ENCODE data around the gene CPNE4.
"Not testable (repeated sequence)": the region's sequence is repeated elsewhere in the genome, so short reads cannot be mapped to it uniquely, and the experiment has no call there.

The CPNE4 gene

DNA sequence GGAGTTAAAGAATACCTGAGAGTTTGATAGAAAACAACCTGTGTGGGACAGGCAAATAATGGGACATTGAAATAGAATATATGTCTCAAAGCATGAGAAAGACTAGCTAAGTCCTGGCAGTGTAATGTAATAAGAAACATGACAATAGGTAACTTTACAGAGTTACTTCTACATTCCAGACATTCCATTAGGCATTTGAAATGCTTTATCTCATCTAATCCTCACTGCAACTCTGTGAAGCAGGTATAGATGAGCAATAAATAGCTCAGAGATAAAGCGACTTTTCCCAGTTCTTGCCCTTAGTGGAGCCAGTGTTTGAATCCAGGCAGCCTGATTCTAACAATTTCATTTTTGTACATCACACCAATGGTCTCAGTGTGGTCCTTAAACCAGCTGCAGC, 76.8 kb downstream of the CPNE4 start:
- no peak for DNase-seq

GRCh38 chr3:131957511-131957910, 77.3 kb downstream of the CPNE4 start:
- peak; percentile 28 for DNase-seq

DNA sequence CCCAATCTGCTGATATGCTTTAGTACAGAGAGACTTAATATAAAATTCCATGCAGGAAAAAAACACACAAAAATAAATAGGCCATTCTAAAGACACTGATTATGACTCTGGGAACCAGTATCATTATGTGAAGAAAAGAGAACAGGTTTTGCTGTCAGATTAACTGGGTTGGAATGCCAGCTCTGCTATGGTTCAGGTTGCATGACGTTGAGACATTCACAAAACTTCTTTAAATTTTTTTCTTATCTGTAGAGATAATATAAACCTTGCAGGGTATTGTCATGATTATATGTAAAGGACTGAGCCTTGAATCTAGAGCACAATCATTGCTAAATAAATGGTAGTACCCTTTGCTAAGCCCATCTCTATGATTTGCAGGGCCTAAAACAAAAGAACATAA, 86.0 kb downstream of the CPNE4 start:
- no peak for DNase-seq

DNA sequence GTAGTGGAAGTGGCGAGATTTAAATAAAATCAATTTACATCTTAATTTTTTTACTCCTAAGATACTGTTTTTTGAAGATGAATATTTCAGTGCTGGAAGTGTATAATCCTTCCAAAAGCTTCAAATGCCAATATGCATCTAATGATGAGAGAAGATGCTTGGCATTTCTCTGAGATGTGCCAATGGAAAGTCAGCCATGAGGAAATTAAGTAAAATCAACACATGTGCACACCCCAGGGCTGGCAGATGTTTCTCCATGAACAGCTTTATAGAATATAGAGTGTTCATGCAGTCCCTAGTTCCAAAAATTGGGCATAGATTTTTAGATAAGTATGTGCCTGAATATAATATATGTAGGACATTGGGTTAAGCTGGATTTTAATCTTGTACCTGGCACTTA, 90.1 kb downstream of the CPNE4 start:
- no peak for DNase-seq

GRCh38 chr3:131933665-131934064, 101.1 kb downstream of the CPNE4 start:
- DNase-seq, result no peak

DNA sequence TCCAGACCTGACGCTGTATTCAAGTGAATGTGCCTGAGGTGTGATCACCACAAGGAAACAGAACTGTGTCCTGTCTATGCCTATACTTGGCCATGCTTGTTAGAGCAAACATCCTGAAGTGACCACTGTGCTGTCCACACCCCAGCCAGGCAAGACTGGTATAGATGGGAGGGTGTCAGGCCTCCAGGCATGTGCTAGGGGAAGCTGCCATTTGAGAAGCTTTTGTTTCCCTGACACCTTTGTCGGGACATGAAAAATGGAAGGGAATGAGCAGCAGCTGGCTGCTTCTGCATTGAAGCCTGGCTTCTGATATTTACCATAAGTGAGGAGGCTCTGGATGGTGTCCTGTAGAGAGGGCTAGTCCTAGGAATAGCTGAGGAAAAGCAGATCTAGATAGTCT, 106.2 kb downstream of the CPNE4 start:
- DNase-seq, result no peak

DNA sequence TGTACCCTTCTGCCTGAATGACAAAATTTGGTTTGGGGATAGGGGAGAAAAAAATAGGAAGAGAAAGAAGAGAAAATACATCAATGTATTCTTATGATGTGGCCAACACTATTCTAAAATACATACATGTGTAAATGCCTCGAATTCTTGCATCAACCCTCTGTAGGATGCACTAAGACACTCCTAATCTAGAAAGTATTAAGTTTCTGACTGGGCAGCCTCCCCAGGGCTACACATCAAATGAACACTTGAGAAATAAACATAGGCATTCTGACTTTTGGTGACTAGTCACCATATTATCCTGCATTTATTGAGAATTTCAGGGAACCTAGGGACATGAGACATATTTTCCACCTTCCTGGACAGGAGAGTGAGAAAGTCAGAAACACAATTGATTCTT, 109.2 kb downstream of the CPNE4 start:
- DNase-seq, result peak; percentile 63

- peak; percentile 56 for DNase-seq
Observed at GRCh38 chr3:131922356-131922755, 112.5 kb downstream of the CPNE4 start.

- peak; percentile 31 for DNase-seq
Observed at GRCh38 chr3:131917006-131917405, 117.8 kb downstream of the CPNE4 start.

DNA sequence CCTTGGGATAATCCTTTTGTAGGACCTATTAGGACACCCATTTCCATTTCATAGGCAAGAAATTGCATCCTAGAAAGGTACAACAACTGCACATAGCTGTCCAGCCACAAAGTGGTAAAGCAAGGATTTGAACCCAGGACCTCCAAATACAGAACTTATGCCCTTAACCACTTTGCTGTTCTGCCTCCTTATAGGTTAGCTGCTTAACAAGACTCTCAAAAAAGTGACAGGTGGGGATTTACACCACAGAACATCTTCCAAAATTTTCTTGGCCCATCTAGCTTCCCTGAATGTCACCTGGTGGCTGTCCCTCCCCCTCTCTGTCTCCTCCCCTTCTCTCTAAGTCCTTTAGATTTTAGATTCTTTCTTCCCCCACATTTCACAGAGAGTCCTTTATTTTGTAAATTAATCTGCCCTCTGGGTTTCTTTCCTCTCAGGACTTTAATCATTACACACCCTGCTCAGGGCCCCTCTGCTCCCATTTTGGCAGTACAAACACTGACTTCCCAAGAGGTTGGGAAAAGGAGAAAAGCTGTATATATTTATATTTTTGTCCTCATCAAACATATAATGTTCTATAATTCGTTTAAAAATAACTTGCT, 120.6 kb downstream of the CPNE4 start:
- DNase-seq, result no peak

GRCh38 chr3:131912255-131912654, 122.6 kb downstream of the CPNE4 start:
- no peak for DNase-seq

GRCh38 chr3:131907796-131908195, 127.0 kb downstream of the CPNE4 start:
- no peak for DNase-seq

- DNase-seq, result peak; percentile 98
Observed at GRCh38 chr3:131903988-131904415, 130.8 kb downstream of the CPNE4 start.

DNA sequence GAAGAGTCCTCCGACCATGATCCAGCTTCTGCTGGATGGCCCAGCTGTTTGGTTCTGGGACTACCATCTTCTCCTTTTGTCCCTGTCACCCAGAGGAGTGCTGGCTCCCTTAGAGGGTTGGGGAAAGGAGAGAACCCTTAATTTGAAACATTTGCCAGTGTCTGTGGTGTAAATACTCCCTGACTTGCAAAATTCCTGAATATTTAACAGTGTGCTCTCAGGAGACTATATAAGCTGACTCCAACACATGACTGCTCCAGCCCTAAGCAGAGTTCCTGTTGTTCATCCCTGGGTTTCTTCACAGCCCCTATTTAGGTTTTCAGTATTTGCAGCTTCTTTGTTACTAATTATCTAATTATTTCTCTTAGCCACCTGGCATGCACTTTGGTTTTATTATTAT, 133.1 kb downstream of the CPNE4 start:
- DNase-seq, result peak; percentile 76

- DNase-seq, result no peak
Observed at GRCh38 chr3:131900891-131901290, 133.9 kb downstream of the CPNE4 start.

GRCh38 chr3:131899021-131899420, 135.8 kb downstream of the CPNE4 start:
- no peak for DNase-seq

GRCh38 chr3:131898346-131898745, 136.5 kb downstream of the CPNE4 start:
- no peak for DNase-seq

GRCh38 chr3:131896285-131896684, 138.5 kb downstream of the CPNE4 start:
- DNase-seq, result no peak

DNA sequence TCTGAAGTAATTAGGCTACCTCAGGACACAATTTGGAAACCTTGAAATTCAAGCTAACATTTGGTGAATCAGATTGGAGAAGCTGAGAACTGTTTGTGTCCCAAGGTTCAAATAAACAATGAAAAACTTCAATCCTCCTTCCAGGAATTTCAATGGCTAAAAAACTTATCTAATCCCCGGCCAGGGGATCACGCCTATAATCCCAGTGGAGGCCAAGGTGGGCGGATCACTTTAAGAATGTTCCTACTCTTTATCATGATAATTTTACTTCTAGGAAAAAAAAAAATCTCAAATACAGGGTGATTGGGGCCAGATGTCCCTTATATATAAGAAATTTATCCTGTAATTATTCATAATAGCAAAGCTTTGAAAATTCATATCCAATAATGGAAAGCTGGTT, 139.0 kb downstream of the CPNE4 start:
- DNase-seq, result no peak

GRCh38 chr3:131892331-131892730, 142.5 kb downstream of the CPNE4 start:
- DNase-seq, result no peak

- DNase-seq, result not testable (repeated sequence)
Observed at GRCh38 chr3:131885871-131886270, 148.9 kb downstream of the CPNE4 start.

DNA sequence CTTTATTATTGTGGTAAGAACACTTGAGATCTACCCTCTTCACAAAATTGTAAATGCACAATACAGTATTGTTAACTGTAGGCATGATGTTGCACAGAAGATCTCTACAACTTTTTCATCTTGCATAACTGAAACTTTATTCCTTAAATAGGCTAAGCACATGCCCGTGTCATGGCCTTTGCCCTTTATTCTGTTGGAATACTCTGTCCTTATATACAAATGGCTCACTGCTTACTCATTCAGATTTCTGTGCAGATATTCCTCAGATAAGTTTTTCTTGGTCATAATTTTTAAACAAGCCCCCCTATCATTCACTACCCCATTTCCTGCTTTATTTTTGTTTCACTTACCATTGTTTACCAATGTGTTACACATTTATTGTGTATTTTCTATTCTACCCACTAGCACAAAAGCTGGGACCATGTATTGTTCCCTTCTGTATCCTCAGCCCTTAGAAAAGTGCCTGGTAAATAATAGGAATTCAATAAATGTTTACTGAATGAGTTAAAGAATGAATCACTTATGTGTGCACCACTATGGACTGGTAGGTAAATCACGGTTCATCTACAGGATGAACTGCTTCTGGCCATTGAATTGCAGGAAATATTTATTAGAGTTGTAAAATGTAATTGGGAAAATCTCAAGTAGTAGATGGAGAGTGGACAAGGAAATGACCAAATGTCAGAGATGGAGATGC, 151.0 kb downstream of the CPNE4 start:
- no peak for DNase-seq

DNA sequence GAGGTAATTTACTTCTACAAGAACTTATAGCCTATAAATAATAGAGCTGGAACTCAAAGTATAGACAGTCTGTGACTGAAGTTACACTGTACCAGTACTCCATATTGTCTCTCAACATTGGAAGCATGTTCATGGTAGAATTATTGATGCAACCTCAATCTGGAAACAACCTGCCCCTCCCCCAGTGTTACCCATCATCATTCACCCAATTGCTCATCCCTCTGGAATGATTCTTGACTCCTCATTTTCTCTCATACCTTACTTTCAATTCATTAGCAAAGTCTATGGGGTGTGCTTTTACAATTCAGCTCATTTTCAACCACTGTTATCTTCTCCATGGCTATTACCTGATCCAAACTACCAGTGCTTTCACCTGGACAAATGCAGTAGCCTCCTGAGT, 151.7 kb downstream of the CPNE4 start:
- DNase-seq, result no peak

DNA sequence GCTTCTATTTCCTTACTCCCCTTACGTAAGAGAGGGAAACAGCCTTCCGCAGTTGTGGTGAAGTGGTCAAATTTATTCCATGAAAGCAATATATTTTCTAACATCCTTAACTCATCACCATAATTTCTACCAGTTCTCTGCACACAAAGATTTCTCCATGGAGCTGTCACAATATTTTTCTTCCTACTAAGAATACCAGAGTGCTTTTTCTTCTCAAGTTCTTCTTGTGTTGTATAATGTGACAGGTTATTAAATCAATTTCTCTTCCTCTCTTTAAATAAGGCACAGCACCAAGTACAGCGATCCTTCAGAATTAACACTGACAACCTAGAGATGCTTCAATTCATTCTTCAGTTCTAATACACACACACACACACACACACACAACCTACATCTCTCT, 153.0 kb downstream of the CPNE4 start:
- DNase-seq, result no peak

- no peak for DNase-seq
Observed at GRCh38 chr3:131880948-131881347, 153.9 kb downstream of the CPNE4 start.
